Suprapubic skin (tissue), 4 donors: Measurements from ENCODE around the gene MUC4. TPM values are rescaled to one million over a fixed set of nuclear protein-coding genes. Genes with fewer than 3 reads are reported as not detected.
A peak's percentile ranks its signal among the peaks of the same experiment; 100 is the strongest.

Experiments
- DNase-seq, 2 donors: peaks; one replicate each; pipeline ENCODE4 v3.0.0-alpha.2; 2019; ENCODE audit warnings: low spot score in 2 of 2
- H3K27ac ChIP-seq: fragments of 200-600 bp; sonication (generic); one replicate; pipeline ENCODE4 v1.5.1; 2019
- H3K27me3 ChIP-seq: fragments of 200-600 bp; sonication (generic); one replicate; pipeline ENCODE4 v1.5.1; 2019
- H3K36me3 ChIP-seq: fragments of 200-600 bp; sonication (generic); one replicate; pipeline ENCODE4 v1.5.1; 2019
- H3K4me1 ChIP-seq: fragments of 200-600 bp; sonication (generic); one replicate; pipeline ENCODE4 v1.5.1; 2019
- H3K4me3 ChIP-seq: fragments of 200-600 bp; sonication (generic); one replicate; pipeline ENCODE4 v1.5.1; 2019; ENCODE audit warnings: mild to moderate bottlenecking
- H3K9me3 ChIP-seq: fragments of 200-600 bp; sonication (generic); one replicate; pipeline ENCODE4 v1.5.1; 2019
- EP300 ChIP-seq: sonication (generic); formaldehyde crosslinking; IDR thresholded peaks from one replicate; pipeline ENCODE4 v1.6.1; 2017; ENCODE audit warnings: antibody characterized with exemption
- POLR2A ChIP-seq, 2 donors: fragments of 450-650 bp; IDR thresholded peaks; one replicate each; pipeline ENCODE4 v1.6.1; 2017; ENCODE audit warnings: antibody characterized with exemption in 2 of 2, mild to moderate bottlenecking in 2 of 2, moderate library complexity in 2 of 2
- POLR2AphosphoS5 ChIP-seq, 3 donors: sonication (generic); formaldehyde crosslinking; IDR thresholded peaks; one replicate each; pipeline ENCODE4 v1.6.1; 2017; ENCODE audit warnings: antibody characterized with exemption in 3 of 3
- WGBS: methylation state at CpG from one replicate; pipeline ENCODE4 v1.1.5; 2018; 5-methylcytosine and 5-hydroxymethylcytosine counted together
- total RNA-seq, 4 donors: library from RNA; depleted of rRNA; stranded (reverse); fragments of >200 nt; gene quantifications; one replicate each; pipeline ENCODE4 v1.1.0, GENCODE V29; 2016
- TF ChIP-seq, protein P1 (sequence below), 2 donors: fragments of 200-600 bp in 1 of 2; fragments of 450-650 bp in 1 of 2; sonication (generic) in 1 of 2; IDR thresholded peaks; one replicate each; pipeline ENCODE4 v1.5.1; 2016 to 2019; ENCODE audit warnings: antibody characterized with exemption in 2 of 2, mild to moderate bottlenecking in 1 of 2, moderate library complexity in 1 of 2

MUC4 gene
- total RNA-seq, 4 donors from 2014 or later: not detected

DNA sequence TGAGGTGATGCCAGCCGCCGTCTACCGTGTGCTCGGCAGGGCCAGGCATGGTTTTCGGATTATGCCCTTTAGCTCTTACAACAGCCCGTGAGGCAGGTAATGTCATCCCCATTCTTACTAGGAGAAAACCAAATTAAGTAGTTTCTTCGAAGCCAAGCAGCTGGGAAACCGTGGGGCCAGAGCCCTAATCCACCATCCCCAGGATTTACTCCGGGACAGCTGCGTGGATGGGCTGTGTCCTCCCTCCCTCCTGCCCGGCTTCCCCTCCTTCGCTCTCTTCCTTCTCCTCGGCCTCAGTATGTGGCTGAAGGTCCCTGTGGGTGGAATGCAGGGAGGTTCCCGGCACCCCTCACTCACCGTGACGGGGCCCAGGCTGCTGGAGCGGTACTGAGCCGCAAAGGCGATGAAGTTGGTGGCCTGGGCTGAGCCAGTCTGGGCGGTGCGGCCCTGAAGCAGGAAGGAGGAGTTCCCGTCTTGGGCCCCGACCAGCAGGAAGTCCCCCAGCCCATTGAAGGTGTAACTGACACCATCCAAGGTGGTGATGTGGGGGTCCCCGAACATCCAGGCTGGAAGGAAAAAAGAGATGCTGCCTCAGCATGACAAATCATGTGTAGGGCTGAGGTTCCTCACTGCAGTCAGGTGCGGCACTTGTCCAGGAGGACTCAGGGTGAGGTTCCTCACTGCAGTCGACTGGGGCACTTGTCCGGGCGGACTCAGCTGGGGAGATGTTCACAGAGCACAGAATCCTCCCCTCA is 48.5 kb downstream of the MUC4 start:
- Histone ChIP-seq H3K36me3 (no peaks in the 10 kb centered on the region), H3K4me3 (no peak overlapping the region), H3K4me1 (no peaks in the 10 kb centered on the region), H3K27ac (no peak overlapping the region), H3K27me3 (peaks cover 45% of the 10 kb centered on the region), H3K9me3 (no peaks in the 10 kb centered on the region)
- peak in 1 of 2 donors; percentile 49 for DNase-seq
- TF ChIP-seq, protein P1, sequence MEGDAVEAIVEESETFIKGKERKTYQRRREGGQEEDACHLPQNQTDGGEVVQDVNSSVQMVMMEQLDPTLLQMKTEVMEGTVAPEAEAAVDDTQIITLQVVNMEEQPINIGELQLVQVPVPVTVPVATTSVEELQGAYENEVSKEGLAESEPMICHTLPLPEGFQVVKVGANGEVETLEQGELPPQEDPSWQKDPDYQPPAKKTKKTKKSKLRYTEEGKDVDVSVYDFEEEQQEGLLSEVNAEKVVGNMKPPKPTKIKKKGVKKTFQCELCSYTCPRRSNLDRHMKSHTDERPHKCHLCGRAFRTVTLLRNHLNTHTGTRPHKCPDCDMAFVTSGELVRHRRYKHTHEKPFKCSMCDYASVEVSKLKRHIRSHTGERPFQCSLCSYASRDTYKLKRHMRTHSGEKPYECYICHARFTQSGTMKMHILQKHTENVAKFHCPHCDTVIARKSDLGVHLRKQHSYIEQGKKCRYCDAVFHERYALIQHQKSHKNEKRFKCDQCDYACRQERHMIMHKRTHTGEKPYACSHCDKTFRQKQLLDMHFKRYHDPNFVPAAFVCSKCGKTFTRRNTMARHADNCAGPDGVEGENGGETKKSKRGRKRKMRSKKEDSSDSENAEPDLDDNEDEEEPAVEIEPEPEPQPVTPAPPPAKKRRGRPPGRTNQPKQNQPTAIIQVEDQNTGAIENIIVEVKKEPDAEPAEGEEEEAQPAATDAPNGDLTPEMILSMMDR (IDR thresholded peaks at IDR 0.05): no peak
- TF ChIP-seq EP300 (no peak), POLR2A (IDR thresholded peaks at IDR 0.05) (no peak), POLR2AphosphoS5 (IDR thresholded peaks at IDR 0.05) (no peak)
- 88% methylated on average over 12 of the region's 28 CpGs for WGBS

GRCh38 chr3:195762611-195763010 is 49.1 kb downstream of the MUC4 start:
- Histone ChIP-seq H3K4me1 (no peaks in the 10 kb centered on the region), H3K4me3 (no peak overlapping the region), H3K36me3 (no peaks in the 10 kb centered on the region), H3K27me3 (peaks cover 51% of the 10 kb centered on the region), H3K9me3 (no peaks in the 10 kb centered on the region), H3K27ac (no peak overlapping the region)
- peak in 1 of 2 donors; percentile 69 for DNase-seq
- TF ChIP-seq, protein P1 (IDR thresholded peaks at IDR 0.05): no peak
- TF ChIP-seq EP300: no peak
- no peak for TF ChIP-seq POLR2AphosphoS5 (IDR thresholded peaks at IDR 0.05)
- TF ChIP-seq POLR2A (IDR thresholded peaks at IDR 0.05): no peak
- 86% methylated on average over 25 of the region's 43 CpGs for WGBS

DNA sequence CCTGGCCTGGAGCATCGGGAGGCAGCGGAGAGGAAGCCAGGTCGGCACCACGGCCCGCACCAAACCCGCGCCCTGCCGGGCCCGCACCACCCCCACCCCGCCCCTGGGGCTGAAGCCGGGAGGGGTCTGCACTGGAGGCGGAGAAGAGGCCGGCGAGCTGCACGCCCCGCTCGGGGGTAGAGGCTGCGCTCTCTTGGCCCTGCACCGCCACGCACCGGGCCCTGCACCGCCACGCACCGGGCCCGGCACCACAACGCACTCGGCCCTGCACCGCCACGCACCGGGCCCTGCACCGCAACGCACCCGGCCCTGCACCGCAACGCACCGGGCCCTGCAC is 49.5 kb downstream of the MUC4 start:
- H3K27me3 ChIP-seq: peaks cover 55% of the 10 kb centered on the region
- no peaks in the 10 kb centered on the region for H3K36me3 ChIP-seq
- 81% methylated on average over 13 of the region's 36 CpGs for WGBS
- H3K4me1 ChIP-seq: no peaks in the 10 kb centered on the region
- no peaks in the 10 kb centered on the region for H3K9me3 ChIP-seq
- H3K27ac ChIP-seq: no peak overlapping the region
- peak in 1 of 2 donors; percentile 64 for DNase-seq
- no peak for TF ChIP-seq EP300
- H3K4me3 ChIP-seq: no peak overlapping the region

- DNase-seq: peak in 1 of 2 donors; percentile 71
- Histone ChIP-seq H3K27me3 (peaks cover 59% of the 10 kb centered on the region), H3K27ac (no peak overlapping the region), H3K36me3 (no peaks in the 10 kb centered on the region), H3K9me3 (no peaks in the 10 kb centered on the region), H3K4me1 (no peaks in the 10 kb centered on the region), H3K4me3 (no peak overlapping the region)
- 6% methylated on average over 17 of the region's 52 CpGs for WGBS
- TF ChIP-seq, protein P1 (IDR thresholded peaks at IDR 0.05): no peak
- TF ChIP-seq POLR2AphosphoS5 (IDR thresholded peaks at IDR 0.05) (no peak), POLR2A (IDR thresholded peaks at IDR 0.05) (no peak), EP300 (no peak)
Observed at GRCh38 chr3:195761567-195762248, 50.0 kb downstream of the MUC4 start.

DNA sequence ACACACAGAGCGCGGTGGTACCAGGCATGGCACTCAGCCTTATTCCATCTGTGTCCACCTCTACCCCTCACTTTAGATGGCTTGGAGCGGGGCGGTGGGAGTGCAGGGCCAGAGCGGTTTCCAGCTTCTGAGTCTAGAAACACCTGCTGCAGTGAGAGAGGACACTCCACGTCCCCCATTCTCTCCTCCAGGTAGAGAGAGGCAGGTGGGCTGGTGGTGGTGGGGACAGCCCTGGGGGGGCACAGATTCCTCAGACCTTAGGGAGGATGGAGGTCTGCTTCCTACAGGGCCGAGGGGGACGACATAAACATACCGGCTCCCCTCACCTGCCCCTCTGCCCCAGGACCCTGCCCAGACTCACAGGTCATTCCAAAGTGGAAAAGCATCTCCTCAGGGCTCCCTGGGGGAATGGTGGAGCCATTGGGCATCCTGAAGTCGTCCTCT is 50.6 kb downstream of the MUC4 start:
- TF ChIP-seq POLR2AphosphoS5 (IDR thresholded peaks at IDR 0.05): no peak
- TF ChIP-seq EP300: no peak
- TF ChIP-seq, protein P1 (IDR thresholded peaks at IDR 0.05): no peak
- no peak for TF ChIP-seq POLR2A (IDR thresholded peaks at IDR 0.05)
- Histone ChIP-seq H3K27me3 (peaks cover 62% of the 10 kb centered on the region), H3K4me1 (no peaks in the 10 kb centered on the region), H3K27ac (no peak overlapping the region), H3K4me3 (no peak overlapping the region), H3K9me3 (no peaks in the 10 kb centered on the region), H3K36me3 (no peaks in the 10 kb centered on the region)
- 69% methylated on average over 10 of the region's 10 CpGs for WGBS
- peak in 1 of 2 donors; percentile 63 for DNase-seq
